ENCODE measurements around the gene GGPS1. TPM values are rescaled to one million over a fixed set of nuclear protein-coding genes. Genes with fewer than 3 reads are reported as not detected.

Gene GGPS1
- total and polyA plus RNA-seq, 2 of the 8 experiments (the other 6 are each of a cell fraction or from before 2014, with no cell fraction given), result 20.9 to 43.6 TPM

DNA sequence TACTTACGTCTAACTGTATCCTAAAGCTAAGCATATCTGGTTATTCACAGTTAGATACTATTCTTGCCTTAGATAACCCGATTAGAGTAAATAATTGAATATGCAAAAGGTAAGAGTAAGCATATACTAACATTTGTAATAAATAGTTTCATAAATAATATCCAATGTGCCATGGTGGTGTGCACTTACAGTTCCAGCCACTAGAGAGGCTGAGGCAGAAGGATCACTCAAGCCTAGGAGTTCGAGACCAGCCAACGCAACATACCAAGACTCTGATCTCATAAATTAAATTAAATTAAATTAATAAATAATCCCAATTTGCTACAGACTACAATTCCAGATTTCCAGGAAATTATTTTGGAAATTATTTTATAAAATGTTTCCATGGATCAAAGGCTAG is 12.6 kb upstream of the GGPS1 start:
- no peaks in the 10 kb centered on the region for H3K27me3 ChIP-seq (replicated peaks in 1 of 4; ENCODE audit: control insufficient read depth in 3 of 4, extremely low read depth in 1 of 4, insufficient read depth in 3 of 4, low read length in 3 of 4)
- DNase-seq (ENCODE audit: low read depth in 1 of 2, low spot score in 2 of 2) (no peak), FAIRE-seq (no peak)
- H4K91ac ChIP-seq (replicated peaks; ENCODE audit: insufficient read length, low read length), result no peak overlapping the region
- no peak overlapping the region for H3K14ac ChIP-seq (ENCODE audit: insufficient read length)
- peaks cover 0 to 5% (median 0%) of the 10 kb centered on the region in 4 experiments; a peak in 2 of 7 replicates for H3K4me1 ChIP-seq (replicated peaks in 1 of 4; ENCODE audit: control insufficient read depth in 3 of 4, insufficient read depth in 4 of 4, low read length in 3 of 4)
- H2BK15ac ChIP-seq (ENCODE audit: low read length), result no peak overlapping the region
- H4K20me1 ChIP-seq (replicated peaks in 1 of 2; ENCODE audit: control insufficient read depth in 1 of 2, insufficient read depth in 2 of 2, low read length in 2 of 2), result peaks cover 11 to 19% of the 10 kb centered on the region in 2 experiments
- H4K5ac ChIP-seq (ENCODE audit: insufficient read length, low read depth, low read length), result no peak overlapping the region
- no peak overlapping the region for H2BK120ac ChIP-seq (replicated peaks; ENCODE audit: low read depth, low read length)
- H3K79me2 ChIP-seq (ENCODE audit: control insufficient read depth in 1 of 2, insufficient read depth in 2 of 2, low read length in 2 of 2), result peaks cover 39 to 100% of the 10 kb centered on the region in 2 experiments
- H3K4me2 ChIP-seq (ENCODE audit: insufficient read depth in 1 of 2, low read depth in 2 of 2, low read length in 2 of 2), result no peak overlapping the region
- no peak overlapping the region for H2BK12ac ChIP-seq (ENCODE audit: low read depth, low read length)
- H3K4me3 ChIP-seq (ENCODE audit: extremely low read depth in 1 of 4, insufficient read depth in 2 of 4, low read depth in 3 of 4, low read length in 4 of 4), result no peak overlapping the region
- H3K27ac ChIP-seq (ENCODE audit: low read depth, low read length), result no peak overlapping the region
- peaks cover 0 to 15% (median 2%) of the 10 kb centered on the region in 4 experiments; a peak in 5 of 8 replicates for H3K36me3 ChIP-seq (ENCODE audit: control insufficient read depth in 2 of 4, insufficient read depth in 4 of 4, low read length in 3 of 4)
- no peak overlapping the region for H3K56ac ChIP-seq (replicated peaks; ENCODE audit: insufficient read length, low read depth, low read length)
- no peak overlapping the region for H2AK5ac ChIP-seq (ENCODE audit: low read depth, low read length)
- ChIA-PET POLR2A (ENCODE audit: partially characterized antibody) (interaction anchor here (0.6 to 2.0 kb wide), 2 partner anchors 10 to 11 kb away, joined by 3 to 5 read pairs; no protein-coding TSS in a partner anchor), CTCF (ENCODE audit: partially characterized antibody) (interaction anchor here (1.2 kb wide), 1 partner anchor 10 kb away, joined by 3 read pairs; no protein-coding TSS in a partner anchor)
- no peak overlapping the region for H3K4ac ChIP-seq (replicated peaks; ENCODE audit: insufficient read length, low read depth, low read length)
- WGBS, 2 experiments (ENCODE audit: extremely low coverage in 1 of 2, insufficient coverage in 1 of 2, insufficient read length in 1 of 2, insufficient replicate concordance in 2 of 2, low coverage in 1 of 2, low lambda C conversion rate in 2 of 2, missing lambda C conversion rate in 1 of 2), result 97% methylated on average over 4 of the region's 4 CpGs; no CpG with 5 or more reads in 1 of the 2 experiments
- no peak overlapping the region for H2AFZ ChIP-seq (ENCODE audit: low read length)
- no peak overlapping the region for H4K8ac ChIP-seq (ENCODE audit: extremely low read depth, insufficient read depth, low read length)
- H3K9ac ChIP-seq (replicated peaks in 1 of 4; ENCODE audit: extremely low read depth in 1 of 4, low read depth in 3 of 4, low read length in 3 of 4), result no peak overlapping the region
- H3K9me3 ChIP-seq (ENCODE audit: insufficient read depth in 2 of 2, low read depth in 1 of 2, low read length in 1 of 2), result no peaks in the 10 kb centered on the region
- H3K79me1 ChIP-seq (ENCODE audit: low read depth, low read length), result peaks cover under 1% of the 10 kb centered on the region; the same call in 1 of the 2 replicates
- H3K23ac ChIP-seq (ENCODE audit: insufficient read length), result no peak overlapping the region
- H2BK5ac ChIP-seq (ENCODE audit: low read depth, low read length), result no peak overlapping the region
- no peak overlapping the region for H2BK20ac ChIP-seq (ENCODE audit: low read length)
- no peak overlapping the region for H3K18ac ChIP-seq (ENCODE audit: extremely low read depth, low read length)
- H3K23me2 ChIP-seq (ENCODE audit: low read depth, low read length), result no peaks in the 10 kb centered on the region
- no peak for TF ChIP-seq RBBP5 (IDR thresholded peaks at IDR 0.05; ENCODE audit: borderline replicate concordance, low read depth, low read length)
- no peak for TF ChIP-seq PHF8 (conservative IDR thresholded peaks at IDR 0.05; ENCODE audit: low read depth, low read length)
- TF ChIP-seq CREB1 (IDR thresholded peaks at IDR 0.05), result no peak

Measured in H1 (cell line).